ENCODE data around the gene SLC3A2.
A peak's percentile ranks its signal among the peaks of the same experiment; 100 is the strongest.
"Not testable (repeated sequence)": the region's sequence is repeated elsewhere in the genome, so short reads cannot be mapped to it uniquely, and the experiment has no call there.

SLC3A2 gene

DNA sequence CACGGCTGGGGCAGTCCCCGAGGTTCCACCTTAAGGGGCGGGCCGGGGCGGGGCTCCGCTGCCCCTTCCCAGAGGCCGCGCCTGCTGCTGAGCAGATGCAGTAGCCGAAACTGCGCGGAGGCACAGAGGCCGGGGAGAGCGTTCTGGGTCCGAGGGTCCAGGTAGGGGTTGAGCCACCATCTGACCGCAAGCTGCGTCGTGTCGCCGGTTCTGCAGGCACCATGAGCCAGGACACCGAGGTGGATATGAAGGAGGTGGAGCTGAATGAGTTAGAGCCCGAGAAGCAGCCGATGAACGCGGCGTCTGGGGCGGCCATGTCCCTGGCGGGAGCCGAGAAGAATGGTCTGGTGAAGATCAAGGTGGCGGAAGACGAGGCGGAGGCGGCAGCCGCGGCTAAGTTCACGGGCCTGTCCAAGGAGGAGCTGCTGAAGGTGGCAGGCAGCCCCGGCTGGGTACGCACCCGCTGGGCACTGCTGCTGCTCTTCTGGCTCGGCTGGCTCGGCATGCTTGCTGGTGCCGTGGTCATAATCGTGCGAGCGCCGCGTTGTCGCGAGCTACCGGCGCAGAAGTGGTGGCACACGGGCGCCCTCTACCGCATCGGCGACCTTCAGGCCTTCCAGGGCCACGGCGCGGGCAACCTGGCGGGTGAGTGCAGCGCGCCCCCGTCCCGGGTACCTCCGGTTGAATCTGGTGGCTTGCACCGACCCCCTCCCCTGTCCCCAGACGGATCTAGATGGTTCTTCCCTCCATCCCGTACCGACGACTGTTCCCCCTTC is at the start of gene SLC3A2:
SLC3A2 (plus strand) TSS at position 94 of the 776 bp plus-strand sequence; CDS start at position 222, 128 bp downstream.
- DNase-seq (ENCODE audit: low spot score) = peak; percentile 88

DNA sequence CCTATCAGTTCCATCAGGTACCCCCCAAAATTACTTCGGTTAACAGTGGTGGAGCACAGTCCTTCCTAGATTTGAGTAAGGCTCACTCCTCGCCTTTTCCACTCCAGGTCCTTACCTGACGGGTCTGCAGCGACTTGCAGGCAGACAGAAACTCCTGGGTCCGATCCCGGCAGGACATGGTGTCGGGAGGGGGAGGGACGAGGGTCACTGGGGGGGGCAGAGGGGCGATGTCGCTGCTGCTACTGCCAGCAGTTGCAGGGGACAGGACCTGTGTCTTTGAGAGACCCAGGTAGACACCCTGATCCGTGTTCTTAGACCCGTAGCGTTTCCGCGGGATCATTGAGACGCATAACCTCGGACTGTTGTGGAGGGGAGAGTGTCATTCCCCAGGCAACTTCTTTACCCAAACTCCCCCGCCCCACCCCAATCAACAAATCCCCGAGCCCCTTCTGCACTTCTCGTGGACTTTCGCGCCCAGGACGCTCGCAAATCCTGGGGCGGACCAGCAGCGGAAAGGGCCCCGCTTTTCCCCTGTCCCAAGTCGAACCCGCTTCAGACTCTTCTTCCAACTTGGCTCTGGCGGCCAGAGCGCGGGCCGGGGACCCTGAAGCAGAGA is 49.7 kb upstream of the SLC3A2 start:
- DNase-seq (ENCODE audit: low spot score) = no peak

DNA sequence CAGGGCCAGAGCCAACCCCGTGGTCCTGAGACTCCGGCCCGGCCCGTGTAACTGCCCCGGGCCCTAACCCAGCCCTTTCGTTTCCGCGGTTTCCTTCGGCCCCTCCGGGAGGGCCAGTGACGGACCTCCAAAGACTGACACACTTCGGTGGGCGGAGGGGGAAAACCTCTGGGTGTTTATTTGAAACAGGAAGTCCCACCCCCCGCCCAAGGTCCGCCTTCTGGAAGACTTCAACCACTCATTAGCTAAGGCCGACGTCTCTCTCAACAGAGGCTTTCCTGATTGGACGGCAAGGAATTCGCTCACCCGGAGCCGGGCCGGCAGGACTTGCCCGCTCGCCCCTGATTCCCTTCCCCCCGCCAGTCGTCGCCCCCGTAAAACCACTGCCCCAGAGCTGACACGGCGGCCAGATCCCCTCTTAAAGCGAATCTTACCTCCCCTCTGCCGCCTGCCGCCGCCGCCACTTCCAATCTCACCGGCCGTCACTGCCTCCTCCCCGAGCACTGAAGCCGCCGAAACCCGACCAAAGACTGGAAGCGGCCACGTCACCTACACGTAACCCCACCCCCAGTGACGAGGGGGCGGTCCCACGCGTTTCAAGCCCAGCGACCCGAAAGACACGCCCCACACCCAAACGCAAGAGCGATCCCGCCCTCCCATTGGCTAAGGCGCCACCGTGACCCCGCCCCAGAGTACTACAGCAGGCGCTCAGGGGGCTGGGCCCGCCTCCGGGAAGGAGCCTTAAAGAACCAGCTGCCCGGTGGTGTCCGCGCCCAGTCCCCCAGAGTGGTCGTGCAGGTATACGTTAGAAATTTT is 49.0 kb upstream of the SLC3A2 start, which contains the start of gene STX5:
STX5 (minus strand) TSS at position 532 of the 816 bp plus-strand sequence. CDS start 808 bp downstream, outside the sequence.
- DNase-seq (ENCODE audit: low spot score) = peak; percentile 99

DNA sequence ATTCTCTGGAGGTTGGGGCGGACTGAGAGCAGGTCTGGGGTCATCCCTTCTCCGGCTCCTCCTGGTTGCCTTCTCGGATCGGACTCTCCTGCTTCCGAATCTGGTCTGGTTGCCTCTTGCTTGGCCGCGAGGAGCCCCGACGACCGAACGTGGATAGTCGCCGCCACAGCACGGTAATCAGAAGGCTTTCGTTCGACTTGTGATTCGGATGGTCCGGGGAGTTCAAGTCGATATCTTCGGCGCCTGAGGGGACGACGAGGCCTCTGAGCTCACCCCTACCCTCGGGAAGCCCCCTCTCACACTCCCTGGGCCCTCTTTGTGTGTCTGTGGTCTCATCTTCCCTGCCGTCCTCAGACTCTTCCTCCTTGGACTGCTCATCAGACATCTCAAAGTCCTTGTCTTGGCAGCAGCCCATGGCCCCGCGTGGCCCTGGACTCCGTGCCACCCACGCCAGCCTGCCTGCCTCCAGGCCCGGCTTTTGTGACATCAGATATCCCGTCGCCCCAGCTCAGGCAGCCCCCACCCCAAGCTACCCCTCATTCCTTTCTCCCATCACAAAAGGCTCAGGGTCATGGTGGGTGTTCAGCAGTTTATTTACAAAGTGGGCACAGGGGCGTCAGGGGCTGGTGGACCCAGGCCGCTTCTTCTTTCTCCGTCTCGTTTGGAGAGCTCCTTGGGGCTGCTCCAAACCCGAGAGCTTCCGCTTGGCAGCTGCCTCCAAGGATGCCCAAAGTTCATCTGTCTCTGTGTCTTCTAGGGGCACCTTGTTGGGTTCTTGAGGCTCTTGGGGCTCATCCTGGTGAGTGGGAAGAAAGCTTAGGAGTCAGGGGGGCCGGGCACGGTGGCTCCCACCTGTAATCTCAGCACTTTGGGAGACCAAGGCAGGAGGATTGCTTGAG is 48.1 kb upstream of the SLC3A2 start, which contains the start of gene TEX54:
TEX54 (minus strand) TSS at position 506 of the 899 bp plus-strand sequence.
- no peak for DNase-seq (ENCODE audit: low spot score)

DNA sequence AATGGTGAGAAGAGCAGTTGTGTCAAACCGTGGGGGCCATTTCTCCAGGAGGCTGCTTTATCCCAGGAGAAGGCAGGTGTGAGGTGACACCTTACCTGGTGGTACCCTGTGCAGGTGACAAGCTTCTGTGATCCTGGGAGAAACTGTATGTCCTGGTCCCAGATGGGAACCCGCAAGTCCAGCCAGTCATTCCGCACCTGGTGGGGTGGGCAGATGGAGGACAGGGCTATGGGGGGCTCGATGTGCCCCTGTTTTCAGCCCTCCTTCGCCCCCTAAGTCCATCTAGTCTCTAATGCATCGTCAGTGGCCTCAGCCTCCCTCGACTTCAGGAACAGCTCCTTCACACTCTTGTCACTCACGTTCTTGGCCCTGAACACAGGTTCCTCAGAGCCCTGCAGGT is 45.4 kb upstream of the SLC3A2 start:
- DNase-seq (ENCODE audit: low spot score) = no peak

DNA sequence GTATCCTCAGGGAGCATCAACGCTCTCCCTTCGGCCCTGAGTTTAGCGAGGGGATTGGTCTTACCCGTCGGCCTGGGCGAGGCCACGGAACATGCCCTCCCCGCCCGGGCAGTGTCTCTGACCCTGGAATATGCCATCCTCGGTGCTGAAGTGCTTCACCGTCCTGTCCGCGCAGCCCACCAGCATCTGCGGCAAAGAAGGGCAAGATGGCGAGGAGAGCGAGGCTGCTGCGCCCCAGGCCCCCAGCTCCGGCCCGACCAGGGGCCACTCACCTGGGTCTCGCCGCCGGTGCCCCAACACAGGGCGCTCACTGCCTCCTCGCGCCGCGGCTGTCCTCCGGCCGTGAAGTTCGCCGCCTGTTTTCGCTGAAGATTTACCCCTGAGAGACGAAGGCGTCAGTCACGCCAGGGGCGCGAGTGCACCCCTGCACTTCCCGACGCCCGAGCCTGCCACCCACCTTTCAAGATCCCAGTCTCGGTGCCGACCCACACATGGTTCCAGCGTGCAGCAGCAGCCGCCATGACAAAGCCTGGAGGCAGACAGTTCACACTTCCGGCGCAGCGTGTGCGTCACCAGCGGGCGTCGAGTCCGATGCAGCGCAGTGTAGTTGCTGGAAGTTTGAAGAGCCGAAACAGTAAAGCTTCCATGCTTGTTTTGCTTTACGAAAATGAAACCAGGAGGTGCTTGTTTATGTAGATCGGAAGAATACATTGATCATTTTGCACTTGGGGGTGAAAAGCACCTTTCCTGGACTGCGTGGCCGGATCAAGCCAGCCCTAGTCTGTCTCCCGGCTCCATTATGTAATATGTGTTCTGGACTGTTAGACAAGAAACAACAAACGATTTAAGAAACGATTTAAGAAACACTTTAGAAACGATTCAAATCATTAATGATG is 41.4 kb upstream of the SLC3A2 start, which contains the start of gene WDR74:
WDR74 (minus strand) TSS at position 541 of the 896 bp plus-strand sequence; CDS start at position 521, 20 bp downstream.
- peak; percentile 94 for DNase-seq (ENCODE audit: low spot score)

DNA sequence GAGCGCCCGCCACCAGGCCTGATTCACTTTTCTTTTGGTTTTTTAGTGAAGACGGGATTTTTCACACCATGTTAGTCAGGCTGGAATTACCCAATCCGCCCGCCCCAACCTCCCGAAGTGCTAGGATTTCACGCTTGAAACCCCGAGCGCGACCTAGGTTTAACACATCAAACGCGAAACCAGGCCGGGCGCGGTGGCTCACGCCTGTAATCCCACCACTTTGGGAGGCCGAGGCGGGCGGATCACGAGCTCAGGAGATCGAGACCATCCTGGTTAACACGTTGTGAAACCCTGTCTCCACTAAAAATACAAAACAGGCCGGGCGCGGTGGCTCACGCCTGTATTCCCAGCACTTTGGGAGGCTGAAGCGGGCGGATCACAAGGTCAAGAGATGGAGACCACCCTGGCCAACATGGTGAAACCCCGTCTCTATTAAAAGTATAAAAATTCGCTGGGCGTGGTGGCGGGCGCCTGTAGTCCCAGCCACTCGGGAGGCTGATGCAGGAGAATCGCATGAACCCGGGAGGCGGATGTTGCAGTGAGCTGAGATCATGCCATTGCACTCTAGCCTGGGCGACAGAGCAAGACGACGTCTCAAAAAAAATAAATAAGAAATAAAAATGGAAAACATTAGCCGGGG is 39.9 kb upstream of the SLC3A2 start:
- DNase-seq (ENCODE audit: low spot score) = not testable (repeated sequence)

DNA sequence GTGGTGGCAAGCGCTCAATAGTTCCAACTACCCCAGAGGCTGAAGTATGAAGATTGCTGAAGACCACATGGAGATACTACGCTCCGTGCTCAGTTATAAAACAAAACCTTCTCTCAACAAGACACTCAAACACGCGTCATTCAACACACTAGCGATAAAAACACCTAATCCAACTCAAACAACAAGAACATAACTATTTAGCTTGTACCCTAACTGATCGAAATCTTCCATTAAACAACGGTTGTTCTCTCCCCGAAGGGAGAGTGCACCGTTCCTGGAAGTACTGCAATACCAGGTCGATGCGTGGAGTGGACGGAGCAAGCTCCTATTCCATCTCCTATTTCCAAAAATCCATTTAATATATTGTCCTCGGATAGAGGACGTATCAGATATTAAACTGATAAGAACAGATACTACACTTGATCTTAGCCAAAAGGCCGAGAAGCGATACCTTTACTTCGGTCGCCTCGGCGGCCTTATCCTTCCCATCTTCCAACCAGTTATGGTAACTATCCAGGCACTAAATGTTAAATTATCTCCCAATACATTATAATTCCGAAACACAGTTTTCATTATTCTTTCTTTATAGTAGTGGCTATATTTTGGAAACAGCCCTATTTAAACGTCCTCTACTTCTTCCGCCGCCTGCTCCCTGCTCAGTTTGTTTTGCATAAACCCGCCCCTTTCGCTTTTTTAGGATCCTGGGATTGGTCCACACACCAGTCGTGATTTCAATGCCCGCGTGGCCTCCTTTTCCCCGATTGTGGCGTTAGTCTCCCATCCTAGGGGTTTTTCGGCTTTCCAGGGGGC is 39.1 kb upstream of the SLC3A2 start:
- DNase-seq (ENCODE audit: low spot score) = peak; percentile 95

DNA sequence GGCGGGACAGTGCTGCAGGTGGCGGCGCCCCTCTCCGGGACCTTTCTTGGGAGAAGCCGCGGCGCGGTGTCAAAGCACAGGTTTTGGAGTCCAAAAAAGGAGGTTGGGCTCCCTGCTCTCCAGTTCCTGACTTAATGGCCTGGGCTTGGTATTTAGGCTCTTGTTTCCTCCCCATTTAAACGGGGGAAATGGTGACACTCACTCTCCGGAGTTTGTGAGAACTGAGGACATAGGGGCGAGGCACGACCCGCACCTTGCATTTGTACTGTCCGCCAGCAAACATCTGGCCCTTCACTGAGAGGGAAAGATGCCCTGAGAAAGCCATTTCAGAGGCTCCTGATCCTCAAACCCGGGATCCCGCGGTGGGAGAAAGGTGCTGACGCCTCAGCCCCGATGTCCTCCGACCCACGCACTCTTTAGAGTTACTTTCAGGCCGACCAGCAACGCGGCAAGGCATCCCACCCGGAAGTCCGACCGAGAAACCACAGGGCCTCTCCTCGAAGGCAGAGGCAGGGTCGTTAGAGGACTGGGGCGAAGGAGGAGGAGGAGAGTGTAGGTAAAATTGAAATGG is 38.4 kb upstream of the SLC3A2 start:
- DNase-seq (ENCODE audit: low spot score) = no peak

DNA sequence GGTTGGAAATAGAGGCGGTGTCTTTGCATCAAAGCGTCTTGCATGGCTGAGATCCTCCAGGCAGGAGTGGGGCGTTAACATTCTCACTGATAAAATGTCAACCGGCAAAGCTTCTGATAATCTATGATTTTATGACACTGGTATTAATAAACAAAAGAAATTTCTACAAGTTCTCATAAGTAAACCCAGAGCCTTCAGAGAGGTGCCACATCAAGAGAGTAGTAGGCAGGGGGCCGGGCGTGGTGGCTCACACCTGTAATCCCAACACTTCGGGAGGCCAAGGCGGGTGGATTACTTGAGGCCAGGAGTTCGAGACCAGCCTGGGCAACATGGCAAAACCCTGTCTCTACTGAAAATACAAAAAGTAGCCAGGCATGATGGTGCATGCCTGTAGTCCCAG is 37.8 kb upstream of the SLC3A2 start:
- DNase-seq (ENCODE audit: low spot score) = not testable (repeated sequence)

DNA sequence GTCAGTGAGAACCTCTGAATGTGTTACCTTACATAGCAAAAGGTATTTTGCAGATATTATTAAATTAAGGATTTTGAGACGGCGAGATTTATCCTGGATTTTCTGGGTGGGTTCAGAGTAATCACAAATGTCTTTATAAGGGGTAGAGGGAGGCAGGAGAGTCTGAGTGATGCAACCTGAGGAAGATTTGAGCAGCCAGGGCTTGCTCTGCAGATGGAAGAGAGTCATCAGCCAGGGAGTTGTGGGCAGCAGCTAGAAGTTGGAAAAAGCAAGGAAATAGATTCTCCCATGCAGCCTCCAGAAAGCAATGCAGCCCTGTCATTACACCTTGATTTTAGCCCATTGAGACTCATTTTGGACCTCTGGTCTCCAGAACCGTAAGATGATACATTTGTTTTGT is 37.2 kb upstream of the SLC3A2 start:
- DNase-seq (ENCODE audit: low spot score) = no peak

DNA sequence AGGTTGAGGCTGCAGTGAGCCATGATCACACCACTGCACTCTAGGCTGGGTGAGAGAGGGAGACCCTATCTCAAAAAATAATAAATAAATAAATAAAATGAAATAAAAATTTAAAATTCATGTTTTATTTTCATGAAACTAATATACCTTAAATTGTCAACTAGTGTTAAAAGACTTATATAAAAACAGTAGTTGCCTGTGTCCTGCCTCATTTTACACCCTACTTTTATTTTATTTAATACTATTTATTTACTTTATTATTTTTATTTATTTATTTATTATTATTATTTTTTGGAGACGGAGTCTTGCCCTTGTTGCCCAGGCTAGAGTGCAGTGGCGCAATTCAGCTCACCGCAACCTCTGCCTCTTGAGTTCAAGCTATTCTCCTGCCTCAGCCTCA is 36.5 kb upstream of the SLC3A2 start:
- no peak for DNase-seq (ENCODE audit: low spot score)

DNA sequence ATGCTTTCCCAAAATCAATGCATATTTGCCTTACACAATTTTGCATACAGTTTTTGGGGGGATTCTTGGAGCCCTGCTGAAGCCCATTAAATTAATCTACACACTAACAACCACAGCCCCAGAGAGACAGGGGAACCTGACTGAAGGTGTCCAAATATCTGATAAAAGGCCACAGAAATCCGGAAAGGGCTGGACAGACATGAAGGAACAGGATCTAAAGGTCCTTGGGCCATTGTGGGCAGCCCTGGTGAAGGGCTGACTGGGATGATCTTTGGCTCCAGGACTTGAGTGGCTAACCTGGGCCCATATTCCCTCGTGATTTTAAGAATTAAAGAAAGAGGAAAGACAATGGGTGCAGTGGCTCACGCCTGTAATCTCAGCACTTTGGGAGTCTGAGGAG is 34.5 kb upstream of the SLC3A2 start:
- no peak for DNase-seq (ENCODE audit: low spot score)

DNA sequence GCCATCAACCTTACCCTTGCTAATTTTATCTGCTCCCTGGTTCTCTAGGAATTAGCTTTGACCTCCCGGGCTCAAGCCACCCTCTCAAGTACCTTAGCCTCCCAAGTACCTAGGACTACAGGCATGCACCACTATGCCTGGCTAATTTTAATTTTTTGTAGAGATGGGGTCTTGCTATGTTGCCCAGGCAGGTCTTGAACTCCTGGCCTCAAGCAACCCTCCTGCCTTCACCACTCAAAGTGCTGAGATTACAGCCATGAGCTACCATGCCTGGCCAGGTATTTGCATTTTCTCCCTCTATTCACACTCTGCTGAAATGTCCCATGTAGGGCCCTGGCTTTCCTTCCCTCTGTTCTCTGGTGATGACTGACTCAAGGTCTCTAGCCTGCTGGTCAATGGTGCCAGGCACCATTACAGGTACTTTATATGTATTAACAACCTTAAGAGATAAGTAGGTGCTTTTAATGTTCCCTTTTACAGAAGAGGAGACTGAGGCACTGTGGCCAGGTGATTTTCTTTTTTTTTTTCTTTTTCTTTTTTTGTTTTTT is 32.9 kb upstream of the SLC3A2 start:
- no peak for DNase-seq (ENCODE audit: low spot score)

DNA sequence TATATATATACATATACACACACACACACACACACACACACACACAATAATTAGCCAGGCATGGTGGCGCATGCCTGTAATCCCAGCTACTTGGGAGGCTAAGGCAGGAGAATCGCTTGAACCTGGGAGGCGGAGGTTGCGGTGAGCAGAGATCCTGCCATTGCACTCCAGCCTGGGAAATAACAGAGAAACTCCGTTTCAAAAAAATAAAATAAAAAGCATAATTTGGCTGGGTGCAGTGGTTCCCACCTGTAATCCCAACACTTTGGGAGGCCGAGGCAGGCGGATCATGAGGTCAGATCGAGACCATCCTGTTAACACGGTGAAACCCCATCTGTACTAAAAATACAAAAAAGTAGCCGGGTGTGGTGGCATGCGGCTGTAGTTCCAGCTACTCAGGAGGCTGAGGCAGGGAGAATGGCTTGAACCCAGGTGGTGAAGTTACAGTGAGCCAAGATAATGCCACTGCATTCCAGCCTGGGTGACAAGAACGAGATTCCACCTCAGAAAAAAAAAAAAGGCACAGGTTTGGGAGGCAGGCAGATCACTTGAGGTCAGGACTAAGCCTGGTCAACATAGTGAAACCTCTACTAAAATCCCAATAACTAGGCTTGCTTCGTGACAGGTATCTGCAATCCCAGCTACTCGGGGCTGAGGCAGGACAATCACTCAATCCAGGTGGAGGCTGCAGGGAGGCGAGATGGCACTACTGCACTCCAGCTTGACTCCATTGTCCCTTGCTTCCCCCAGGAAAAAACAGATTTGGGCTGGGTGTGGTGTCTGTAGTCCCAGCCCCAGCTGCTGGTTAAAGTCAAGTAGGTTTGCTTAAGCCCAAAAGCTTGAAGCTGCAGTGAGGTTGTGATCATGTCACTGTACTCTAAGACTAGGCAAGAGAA is 29.5 kb upstream of the SLC3A2 start:
- DNase-seq (ENCODE audit: low spot score) = no peak

DNA sequence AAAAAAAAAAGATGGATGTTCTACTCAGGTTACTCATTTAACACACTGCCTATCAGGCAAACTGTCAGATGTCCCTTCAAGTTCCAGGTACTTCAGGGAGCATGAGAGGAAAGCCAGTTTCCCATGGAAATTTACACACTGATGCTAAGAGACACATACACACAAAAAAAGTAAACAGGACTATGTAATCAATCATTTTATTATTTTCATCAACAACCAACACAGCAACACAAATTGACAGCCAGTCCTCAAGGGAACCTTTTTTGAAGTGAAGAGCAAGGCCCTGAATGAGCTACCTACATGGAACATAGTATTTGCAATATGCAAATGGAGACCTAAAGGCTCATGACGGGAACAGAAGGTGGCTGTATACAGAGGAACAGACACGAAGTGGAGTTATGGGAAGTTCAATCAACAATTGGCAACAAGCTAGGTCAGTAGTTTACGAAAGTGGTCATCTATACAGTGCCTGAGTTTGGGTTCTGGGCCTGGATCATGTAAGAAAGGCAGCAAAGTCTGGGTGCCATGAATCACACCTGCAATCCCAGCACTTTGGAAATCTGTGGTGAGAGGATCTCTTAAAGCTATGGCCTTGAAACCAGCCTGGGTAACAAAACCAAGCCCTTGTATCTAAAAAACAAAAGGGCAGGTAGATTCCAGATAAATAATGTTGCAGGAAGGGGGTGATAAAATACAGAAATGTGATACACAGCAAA is 28.7 kb upstream of the SLC3A2 start:
- no peak for DNase-seq (ENCODE audit: low spot score)
